GM19395 (cell line): ENCODE data around the gene MYO15A.

ENCODE experiments used
- ATAC-seq: cut with Tn5 transposase; IDR thresholded peaks from one replicate; pipeline ENCODE4 v1.9.1; 2021; ENCODE audit warnings: mild to moderate bottlenecking, moderate library complexity; ENCODE audit not compliant: unreplicated experiment

The MYO15A gene

DNA sequence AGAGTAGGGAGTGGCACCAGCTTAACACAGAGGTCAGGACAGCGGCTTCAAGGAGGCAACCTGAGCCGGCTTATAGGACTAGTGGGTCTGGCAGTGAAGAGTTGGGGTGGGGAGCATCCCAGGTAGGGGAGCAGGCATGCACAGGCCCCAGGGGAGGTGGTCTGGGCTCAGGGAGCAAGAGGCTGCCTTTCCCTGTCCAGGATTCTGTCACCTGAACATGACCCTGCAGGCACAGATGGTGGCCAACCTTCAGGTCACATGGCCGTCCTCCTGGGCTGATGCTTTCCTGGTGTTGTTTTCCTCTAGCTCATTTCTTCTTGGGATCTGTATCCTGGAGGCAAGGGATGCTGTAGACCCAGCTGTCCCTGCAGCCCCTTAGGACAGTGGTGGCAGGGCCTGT, 3.5 kb upstream of the MYO15A start:
- ATAC-seq: no peak

DNA sequence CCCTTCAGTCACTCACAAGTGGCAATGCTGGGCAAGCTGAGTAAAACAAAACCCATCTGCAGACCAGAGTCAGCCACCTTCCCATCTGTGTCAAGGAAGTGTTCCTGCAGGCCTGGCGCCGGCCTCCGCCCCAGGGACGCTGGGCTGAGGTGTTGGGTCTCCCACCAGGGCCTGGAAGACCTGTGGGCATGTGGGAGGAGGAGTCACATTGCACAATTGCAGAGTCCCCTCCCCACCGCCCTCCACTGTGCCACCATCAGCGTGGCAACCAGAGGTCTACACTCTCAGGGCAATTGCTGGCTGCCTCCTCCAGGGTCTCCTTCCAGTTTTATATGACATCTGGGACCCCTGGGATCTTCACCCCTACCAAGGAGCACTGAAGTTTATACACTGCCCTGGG, 3.0 kb upstream of the MYO15A start:
- ATAC-seq: no peak

DNA sequence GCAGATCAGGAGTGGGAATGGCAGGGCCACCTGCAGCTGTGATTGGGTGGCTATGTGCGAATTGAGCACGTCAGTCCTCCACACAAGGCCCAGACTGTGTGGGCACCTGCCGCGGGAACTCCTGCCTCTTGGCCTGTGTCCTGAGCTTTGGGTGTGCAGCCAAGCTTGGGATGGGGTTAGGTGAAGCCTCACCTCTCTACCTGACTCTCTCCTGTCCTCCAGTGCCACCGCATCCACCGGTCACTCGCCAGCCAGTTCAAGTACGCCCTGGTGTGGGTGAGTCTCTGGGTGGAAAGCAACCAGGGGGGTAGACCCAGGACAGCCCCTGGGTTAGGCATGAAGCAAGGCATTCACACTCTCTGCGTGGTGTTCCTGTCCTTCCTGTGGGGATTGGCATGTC, 2.3 kb upstream of the MYO15A start:
- no peak for ATAC-seq

DNA sequence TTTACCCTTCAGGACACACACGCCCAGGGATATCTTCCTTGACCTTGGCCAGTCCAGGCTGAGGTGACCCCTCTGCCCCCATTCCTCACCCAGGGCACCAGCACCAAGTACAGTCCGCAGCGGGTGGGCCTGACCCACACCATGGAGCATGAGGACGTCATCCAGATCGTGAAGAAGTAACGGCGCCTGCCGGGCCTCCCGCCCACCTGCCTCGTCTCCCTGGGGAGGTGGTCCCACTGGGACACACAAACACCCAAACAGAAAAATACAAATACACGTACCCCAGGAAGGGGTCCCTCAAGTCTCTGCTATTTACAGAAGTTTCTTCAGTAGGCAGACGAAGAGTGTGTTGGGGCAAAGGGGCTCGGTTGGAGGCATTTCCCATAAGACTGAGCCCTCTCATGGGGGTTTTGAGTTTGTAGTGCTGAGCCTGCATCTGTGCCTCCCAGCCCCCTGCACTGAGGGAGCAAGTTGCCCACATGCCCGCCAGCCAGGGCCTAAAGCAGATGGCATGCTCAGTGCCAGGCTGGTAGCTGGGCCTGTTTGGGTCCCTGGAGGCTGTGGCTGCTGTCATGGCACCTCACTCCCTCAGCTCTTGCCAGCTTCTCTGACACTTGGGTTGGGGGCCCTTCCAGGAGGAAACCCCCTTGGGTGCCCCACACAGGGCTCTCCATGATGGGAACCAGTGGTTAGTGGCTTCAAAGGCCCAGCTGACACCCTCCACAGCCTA, 1.3 kb upstream of the MYO15A start:
- ATAC-seq: no peak

DNA sequence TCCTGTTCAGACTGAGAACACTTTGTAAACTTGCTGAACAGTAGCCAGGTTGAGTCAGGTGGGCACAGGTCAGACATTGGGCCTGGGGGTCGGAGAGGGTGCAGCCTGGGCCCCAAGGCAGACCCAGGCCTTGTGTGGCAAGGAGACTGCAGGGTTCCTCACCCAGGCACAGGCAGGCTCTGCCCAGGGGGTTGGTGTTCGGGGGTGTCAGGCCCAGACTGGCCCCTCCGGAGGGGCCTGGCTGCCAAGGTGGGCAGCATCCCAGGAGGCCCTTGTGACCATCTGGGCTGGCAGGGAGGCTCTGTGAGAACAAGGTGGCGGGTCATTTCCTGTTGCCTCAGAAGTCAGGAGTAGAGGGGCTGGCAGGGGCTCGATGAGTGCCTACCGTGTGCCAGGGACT, 585 bp upstream of the MYO15A start:
- no peak for ATAC-seq

DNA sequence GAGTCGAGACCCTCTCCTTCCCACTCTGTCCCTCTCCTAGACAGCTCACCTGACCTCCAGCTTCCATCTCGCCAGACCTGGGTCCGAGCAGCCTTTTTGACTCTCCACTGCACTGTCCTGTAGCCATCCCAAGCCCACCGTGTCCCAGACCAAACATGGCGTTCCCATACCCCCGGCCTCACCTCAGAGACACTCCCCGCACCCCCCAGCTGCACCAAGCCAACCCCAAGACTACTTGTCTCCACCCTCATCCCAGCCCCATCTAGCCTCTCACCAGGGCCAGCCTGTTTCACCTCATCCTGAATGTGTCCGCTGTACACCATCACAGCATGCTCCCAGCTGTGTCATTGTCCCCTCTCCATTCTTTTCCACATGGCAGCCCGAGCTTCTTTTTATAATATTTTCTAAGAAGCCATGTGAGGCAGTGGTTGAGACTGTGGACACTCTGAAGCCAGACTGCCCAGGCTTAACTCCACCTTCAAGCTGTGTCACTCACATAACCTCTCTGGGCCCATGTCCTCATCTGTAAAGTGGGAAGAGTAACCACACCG, 1.5 kb downstream of the MYO15A start:
- no peak for ATAC-seq

DNA sequence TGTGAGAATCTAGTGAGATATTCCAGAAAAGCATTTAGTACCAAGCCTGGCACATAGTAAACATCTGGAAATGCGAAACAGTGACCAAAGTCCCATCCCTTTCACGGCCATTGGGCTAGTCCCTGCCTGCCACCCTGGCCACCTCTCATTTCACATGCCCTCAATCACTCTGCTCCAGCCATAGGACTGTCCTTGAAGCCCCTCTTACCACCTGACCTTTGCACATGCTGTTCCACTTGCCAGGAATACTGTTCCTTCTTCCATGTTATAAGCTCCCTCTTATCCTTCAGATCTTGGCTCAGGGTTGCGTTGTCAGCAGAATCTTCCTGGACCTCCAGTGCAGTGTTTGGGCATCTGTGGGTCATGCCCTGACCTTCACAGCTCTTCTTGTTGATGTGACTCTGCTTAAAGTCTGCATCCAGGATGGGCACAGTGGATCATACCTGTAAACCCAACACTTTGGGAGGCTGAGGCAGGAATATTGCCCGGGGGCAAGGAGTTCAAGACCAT, 2.1 kb downstream of the MYO15A start:
- no peak for ATAC-seq

DNA sequence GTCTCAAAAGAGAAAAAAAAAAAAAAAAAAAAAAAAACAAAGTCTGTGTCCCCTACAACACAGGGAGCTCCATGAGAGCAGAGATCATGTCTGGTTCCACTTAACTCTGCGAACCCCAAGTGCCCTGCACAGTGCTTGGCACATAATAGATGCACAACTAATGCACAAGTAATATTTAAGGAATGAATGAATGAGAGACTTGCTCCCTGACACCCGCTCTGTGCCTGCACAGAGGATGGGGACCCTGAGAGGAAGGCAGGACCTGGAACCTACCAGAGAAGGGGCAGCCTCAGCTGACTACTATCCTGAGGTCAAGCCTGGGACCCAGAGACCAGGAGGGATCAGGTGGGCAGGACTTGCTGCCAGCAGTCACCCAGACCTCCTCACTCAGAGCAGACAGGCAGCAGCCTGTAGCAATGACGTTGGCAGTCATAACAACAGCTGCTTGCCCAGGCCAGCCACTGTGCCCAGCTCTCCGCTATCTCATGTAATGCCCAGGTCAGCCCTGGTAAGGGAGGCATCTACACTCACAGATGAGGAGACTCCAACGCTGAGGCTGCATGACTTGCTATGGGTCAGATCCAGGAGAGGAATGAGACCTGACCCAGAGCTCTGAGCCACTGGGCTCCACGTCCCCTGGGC, 2.9 kb downstream of the MYO15A start:
- no peak for ATAC-seq

DNA sequence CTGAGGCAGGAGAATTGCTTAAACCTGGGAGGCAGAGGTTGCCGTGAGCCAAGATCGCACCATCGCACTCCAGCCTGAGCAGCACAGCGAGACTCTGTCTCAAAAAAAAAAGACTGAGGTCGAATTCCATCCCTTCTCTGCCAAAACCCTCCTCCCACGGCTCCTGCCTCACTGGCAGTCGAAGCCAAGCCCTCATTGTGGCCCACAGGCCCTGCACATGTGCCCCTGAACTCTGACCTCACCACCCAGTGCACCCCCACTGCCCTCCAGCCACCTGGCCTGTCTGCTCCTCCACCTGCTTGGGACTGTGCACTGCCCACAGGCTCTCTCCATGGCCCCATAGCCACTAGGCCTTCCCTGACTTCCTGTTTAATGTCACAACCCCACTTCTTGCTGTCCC, 7.0 kb downstream of the MYO15A start:
- no peak for ATAC-seq

DNA sequence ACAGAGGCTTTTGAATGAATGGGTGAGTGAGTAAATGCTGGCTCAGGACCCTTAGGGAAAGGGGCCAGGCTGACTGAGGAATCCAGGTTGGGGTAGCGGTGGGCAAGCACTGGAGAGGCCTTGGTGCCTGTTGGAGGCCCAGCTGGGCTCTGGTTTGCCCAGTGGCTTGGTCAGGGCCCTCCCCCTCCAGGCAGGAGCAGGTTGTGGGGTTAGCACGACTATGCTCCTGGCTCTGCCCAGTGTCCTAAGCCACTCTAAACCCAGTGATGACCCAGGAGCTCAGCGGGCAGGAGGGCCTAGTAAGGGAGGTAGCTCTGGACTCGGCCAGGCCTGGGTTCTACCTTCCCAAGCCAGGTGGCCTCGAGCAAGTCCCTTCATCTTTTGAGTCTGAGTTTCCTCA, 7.5 kb downstream of the MYO15A start:
- ATAC-seq: no peak

DNA sequence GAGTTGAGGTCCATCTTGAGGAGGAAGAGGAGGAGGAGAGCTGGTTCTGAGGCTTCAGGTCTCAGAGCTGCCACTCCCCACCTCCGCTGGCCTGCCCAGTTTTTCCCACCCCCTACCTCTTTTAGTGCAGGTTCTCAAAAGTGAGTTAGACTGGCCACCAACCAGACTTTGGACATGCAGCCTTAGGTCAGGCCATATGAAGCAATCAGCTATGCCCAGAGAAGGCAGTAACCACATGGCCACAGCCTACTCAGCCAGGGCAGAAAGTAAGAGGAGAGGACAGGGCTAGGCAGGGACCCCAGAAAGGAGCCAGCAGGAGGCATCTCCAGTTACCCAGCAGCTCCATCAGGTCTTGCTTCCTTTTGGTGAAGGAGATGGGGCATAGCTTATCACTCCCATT, 9.0 kb downstream of the MYO15A start:
- no peak for ATAC-seq

DNA sequence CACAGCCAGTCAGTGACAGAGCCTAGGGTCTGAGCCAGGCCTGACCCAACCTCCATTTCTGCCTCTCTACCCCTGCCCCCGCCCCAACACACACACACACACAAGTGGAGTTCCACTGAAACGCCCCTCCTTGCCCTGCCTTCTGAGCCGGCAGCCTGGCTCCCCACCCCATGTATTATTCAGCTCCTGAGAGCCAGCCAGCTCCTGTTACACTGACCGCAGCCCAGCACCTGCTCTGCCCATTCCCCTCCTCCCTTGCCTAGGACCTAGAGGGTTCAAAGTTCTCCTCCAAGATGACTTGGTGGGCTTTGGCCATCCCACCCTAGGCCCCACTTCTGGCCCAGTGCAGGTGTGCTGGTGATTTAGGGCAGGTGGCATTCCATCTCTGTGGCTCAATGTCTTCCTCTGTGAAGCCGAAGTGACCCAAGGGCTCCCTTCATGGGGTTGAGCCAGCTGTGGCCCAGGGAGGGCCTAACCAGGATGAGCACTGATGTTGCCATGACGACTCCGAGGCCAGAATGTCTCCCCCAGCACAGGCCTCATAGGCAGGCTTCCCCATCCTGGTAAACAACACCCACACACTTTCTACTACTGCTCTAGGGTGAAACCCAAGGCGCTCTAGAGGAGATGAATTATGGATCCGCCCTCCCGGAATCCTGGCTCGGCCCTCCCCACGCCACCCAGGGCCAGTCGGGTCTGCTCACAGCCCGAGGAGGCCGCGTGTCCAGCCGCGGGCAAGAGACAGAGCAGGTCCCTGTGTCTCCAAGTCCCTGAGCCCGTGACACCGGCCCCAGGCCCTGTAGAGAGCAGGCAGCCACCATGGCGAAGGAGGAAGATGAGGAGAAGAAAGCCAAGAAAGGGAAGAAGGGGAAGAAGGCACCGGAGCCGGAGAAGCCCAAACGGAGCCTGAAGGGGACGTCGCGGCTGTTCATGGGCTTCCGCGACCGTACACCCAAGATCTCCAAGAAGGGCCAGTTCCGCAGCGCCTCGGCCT, 9.7 kb downstream of the MYO15A start:
- no peak for ATAC-seq

DNA sequence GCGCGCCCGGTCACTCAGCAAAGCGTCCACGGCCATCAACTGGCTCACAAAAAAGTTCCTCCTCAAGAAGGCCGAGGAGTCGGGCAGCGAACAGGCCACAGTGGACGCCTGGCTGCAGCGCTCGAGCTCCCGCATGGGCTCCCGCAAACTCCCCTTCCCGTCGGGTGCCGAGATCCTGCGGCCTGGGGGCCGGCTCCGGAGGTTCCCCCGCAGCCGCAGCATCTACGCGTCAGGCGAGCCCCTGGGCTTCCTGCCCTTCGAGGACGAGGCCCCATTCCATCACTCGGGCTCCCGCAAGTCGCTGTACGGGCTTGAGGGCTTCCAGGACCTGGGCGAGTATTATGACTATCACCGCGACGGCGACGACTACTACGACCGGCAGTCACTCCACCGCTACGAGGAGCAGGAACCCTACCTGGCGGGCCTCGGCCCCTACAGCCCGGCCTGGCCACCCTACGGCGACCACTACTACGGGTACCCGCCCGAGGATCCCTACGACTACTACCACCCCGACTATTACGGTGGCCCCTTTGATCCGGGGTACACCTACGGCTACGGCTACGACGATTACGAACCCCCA, 10.7 kb downstream of the MYO15A start:
- ATAC-seq: no peak

DNA sequence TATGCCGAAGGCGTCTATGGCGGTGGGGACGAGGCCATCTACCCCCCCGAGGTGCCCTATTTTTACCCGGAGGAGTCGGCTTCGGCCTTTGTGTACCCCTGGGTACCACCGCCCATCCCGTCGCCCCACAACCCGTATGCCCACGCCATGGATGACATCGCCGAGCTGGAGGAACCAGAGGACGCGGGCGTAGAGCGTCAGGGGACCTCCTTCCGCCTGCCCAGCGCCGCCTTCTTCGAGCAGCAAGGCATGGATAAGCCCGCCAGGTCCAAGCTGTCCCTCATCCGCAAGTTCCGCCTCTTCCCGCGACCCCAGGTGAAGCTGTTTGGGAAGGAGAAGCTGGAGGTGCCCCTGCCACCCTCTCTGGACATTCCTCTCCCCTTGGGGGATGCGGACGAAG, 11.4 kb downstream of the MYO15A start:
- ATAC-seq: no peak

DNA sequence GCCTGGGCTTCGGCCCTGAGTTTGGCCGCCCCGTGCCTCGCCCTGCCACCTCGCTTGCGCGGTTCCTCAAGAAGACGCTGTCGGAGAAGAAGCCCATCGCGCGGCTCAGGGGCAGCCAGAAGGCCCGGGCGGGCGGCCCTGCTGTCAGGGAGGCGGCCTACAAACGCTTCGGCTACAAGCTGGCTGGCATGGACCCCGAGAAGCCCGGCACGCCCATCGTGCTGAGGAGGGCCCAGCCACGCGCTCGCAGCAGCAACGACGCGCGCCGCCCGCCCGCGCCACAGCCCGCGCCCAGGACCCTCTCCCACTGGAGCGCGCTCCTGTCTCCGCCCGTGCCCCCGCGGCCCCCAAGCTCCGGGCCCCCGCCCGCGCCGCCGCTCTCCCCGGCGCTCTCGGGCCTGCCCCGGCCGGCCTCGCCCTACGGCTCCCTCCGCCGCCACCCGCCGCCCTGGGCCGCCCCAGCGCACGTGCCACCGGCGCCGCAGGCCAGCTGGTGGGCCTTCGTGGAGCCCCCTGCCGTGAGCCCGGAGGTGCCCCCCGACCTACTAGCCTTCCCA, 12.0 kb downstream of the MYO15A start:
- no peak for ATAC-seq

DNA sequence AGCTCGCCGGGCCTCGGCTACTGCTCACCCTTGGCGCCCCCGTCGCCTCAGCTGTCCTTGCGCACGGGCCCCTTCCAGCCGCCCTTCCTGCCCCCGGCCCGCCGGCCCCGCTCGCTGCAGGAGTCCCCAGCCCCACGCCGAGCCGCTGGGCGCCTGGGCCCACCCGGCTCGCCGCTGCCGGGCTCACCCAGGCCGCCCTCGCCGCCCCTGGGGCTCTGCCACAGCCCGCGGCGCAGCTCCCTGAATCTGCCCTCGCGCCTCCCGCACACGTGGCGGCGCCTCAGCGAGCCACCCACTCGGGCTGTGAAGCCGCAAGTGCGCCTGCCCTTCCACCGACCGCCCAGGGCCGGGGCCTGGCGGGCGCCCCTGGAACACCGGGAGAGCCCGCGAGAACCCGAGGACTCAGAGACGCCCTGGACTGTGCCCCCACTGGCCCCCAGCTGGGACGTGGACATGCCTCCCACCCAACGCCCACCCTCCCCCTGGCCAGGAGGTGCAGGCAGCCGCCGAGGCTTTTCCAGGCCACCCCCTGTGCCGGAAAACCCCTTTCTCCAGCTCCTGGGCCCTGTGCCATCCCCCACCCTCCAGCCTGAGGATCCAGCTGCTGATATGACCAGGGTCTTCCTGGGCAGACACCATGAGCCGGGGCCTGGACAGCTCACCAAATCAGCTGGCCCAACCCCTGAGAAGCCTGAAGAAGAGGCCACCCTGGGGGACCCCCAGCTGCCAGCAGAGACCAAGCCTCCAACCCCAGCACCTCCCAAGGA, 12.8 kb downstream of the MYO15A start:
- no peak for ATAC-seq

DNA sequence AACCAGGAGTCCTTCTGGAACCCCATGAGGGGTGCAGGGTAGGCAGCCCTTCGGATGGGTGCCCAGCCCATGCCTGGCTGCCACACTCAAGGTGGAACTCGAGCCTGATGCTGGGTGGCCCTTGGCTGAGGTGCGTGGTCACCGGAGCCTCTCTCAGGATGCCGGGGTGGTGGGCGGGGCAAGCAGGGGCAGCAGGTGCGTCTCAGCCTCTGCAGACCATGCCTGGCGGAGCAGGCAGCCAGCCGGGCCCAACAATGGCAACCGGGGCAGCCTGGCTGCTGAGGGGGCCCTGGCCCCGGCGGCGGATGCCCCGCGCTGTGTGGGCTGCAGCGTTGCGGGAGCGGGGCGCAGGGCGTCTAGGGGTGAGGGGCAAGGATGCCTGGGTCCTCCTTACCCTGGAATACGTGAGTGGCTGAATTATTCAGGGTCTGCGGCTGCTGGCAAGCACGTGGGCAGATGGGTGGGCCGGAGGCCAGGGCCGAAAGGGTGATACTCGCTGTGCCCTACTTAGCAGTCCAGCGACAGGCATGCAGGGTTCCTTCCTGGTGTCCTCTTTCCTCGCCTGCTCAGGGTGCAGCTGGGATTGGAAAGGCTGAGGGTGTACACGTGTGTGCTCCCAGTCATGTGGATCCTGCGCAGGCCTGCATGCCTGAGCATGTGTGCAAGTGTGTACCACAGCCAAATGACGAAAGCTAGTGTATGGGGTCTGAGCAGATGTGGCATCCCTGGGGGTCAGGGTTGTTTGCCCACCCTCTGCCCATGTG, 14.6 kb downstream of the MYO15A start:
- ATAC-seq: no peak

DNA sequence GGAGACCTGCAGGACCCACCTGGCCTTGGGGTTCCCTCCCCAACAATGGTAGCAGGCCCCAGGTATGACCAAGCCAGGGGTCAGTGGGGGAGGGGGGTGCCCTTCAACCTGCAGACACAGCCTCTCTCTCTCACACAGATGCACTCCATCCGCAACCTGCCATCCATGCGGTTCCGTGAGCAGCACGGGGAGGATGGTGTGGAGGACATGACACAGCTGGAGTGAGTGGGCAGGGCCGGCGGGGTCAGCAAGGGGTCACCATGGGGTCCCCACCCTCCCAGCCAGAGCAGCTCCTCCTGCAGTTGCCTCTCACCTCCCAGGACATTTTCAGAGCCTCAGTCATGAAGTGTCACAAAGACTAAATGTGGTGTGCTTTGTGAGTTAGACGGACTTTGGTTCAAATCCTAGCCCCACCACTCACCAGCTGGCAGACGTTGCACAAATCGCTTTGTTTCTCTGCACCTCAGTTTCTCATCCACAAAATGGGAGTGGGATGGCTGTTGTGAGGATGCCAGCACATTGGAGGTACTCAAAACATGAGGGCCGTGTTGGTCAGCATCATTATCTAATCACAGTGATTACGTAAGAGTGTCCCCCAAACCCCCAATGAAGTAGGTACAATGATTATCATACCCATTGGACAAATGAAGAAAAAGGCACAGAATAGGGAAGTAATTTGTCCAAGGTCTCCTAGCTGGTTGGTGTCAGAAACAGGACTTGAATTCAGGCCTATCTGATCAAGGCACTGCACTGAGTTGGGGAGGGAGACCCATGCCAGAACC, 16.0 kb downstream of the MYO15A start:
- ATAC-seq: no peak
